OCI-LY1 (cell line): ENCODE data around the gene PRRX1.

ENCODE experiments used
- H2AFZ ChIP-seq: fragments of 200-600 bp; sonication (generic), shearing (Covaris generic); 2 replicates; pipeline ENCODE4 v1.6.0; 2014; ENCODE audit warnings: antibody characterized with exemption, mild to moderate bottlenecking, low read length
- H3F3A ChIP-seq: fragments of 200-600 bp; sonication (generic), shearing (Covaris generic); 2 replicates; pipeline ENCODE4 v1.6.0; 2014; ENCODE audit warnings: mild to moderate bottlenecking, antibody characterized with exemption, low read length, moderate library complexity; ENCODE audit not compliant: insufficient read depth
- H3K27ac ChIP-seq: fragments of 200-600 bp; sonication (generic); 2 replicates; pipeline ENCODE4 v1.5.1; 2014; ENCODE audit warnings: low read length, mixed run types, mild to moderate bottlenecking, low read depth; ENCODE audit not compliant: poor library complexity, severe bottlenecking
- H3K27me3 ChIP-seq: fragments of 200-600 bp; sonication (generic); 2 replicates; pipeline ENCODE4 v1.6.0; 2014; ENCODE audit warnings: antibody characterized with exemption, mild to moderate bottlenecking, low read length, moderate library complexity; ENCODE audit not compliant: insufficient read depth
- H3K36me3 ChIP-seq: fragments of 200-600 bp; sonication (generic); 2 replicates; pipeline ENCODE4 v1.6.1; 2014; ENCODE audit warnings: mild to moderate bottlenecking, antibody characterized with exemption, low read length, moderate library complexity, mixed read lengths; ENCODE audit not compliant: insufficient read depth
- H3K4me1 ChIP-seq: fragments of 200-600 bp; sonication (generic); 2 replicates; pipeline ENCODE4 v1.5.1; 2014; ENCODE audit warnings: mild to moderate bottlenecking, low read length, moderate library complexity; ENCODE audit not compliant: insufficient read depth, severe bottlenecking
- H3K4me2 ChIP-seq: fragments of 200-600 bp; sonication (generic), shearing (Covaris generic); 2 replicates; pipeline ENCODE4 v1.6.1; 2014; ENCODE audit warnings: low read length
- H3K4me3 ChIP-seq: fragments of 200-600 bp; sonication (generic); 2 replicates; pipeline ENCODE4 v1.5.1; 2014; ENCODE audit warnings: low read length, low read depth, mild to moderate bottlenecking, mixed read lengths; ENCODE audit not compliant: poor library complexity, severe bottlenecking
- H3K79me2 ChIP-seq: fragments of 200-600 bp; shearing (Covaris generic); 2 replicates; pipeline ENCODE4 v1.6.1; 2016; ENCODE audit warnings: mixed run types, low read length, mixed read lengths; ENCODE audit not compliant: insufficient read depth
- H3K9ac ChIP-seq: fragments of 200-600 bp; sonication (generic), shearing (Covaris generic); 2 replicates; pipeline ENCODE4 v1.6.1; 2014; ENCODE audit warnings: mild to moderate bottlenecking, low read length, mixed read lengths
- H3K9me2 ChIP-seq: fragments of 200-600 bp; sonication (generic), shearing (Covaris generic); 2 replicates; pipeline ENCODE4 v1.6.1; 2014; ENCODE audit warnings: low read depth, mild to moderate bottlenecking, low read length, mixed read lengths
- H3K9me3 ChIP-seq: fragments of 200-600 bp; shearing (Covaris generic); 2 replicates; pipeline ENCODE4 v1.6.1; 2014; ENCODE audit warnings: low read length, mixed read lengths
- H4K20me1 ChIP-seq: fragments of 200-600 bp; sonication (generic), shearing (Covaris generic); 2 replicates; pipeline ENCODE4 v1.6.0; 2016; ENCODE audit warnings: mild to moderate bottlenecking, low read length; ENCODE audit not compliant: insufficient read depth
- CTCF ChIP-seq: fragments of 200-600 bp; sonication (generic), shearing (Covaris generic); IDR thresholded peaks from 2 replicates; pipeline ENCODE4 v1.5.1; 2017; ENCODE audit warnings: mild to moderate bottlenecking, antibody characterized with exemption, low read length, moderate library complexity, mixed read lengths
- EZH2 ChIP-seq: fragments of 200-600 bp; sonication (generic), shearing (Covaris generic); IDR thresholded peaks from 2 replicates; pipeline ENCODE4 v1.8.0; 2017; ENCODE audit warnings: borderline replicate concordance, mixed run types, mild to moderate bottlenecking, antibody characterized with exemption, low read length, moderate library complexity, mixed read lengths

The PRRX1 gene

DNA sequence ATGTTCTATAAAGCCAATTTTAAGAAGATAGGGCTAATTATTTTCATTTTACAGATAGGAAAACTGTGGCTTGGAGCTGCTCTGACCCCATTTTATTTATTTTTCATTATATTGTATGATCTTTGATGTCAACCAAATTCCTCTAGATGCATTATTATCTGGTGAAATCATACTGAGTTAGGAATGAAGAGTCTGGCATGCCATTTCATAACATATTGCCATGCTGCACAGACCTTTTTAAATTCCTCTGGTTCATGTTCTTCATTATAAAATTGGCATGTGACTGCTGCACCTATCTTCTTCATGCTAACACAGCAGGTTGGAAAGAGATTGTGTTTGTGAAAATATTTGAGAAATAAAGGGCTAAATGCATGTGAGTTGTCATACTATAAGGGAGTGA lies 12.7 kb downstream of the PRRX1 start:
- no peaks in the 10 kb centered on the region for H3F3A ChIP-seq
- no peaks in the 10 kb centered on the region for H3K9me2 ChIP-seq
- no peaks in the 10 kb centered on the region for H4K20me1 ChIP-seq
- H3K27ac ChIP-seq: no peak overlapping the region
- no peaks in the 10 kb centered on the region for H3K9me3 ChIP-seq
- no peak overlapping the region for H2AFZ ChIP-seq
- H3K4me3 ChIP-seq: no peak overlapping the region
- H3K4me1 ChIP-seq: no peaks in the 10 kb centered on the region
- no peak overlapping the region for H3K4me2 ChIP-seq
- H3K27me3 ChIP-seq: no peaks in the 10 kb centered on the region
- H3K79me2 ChIP-seq: no peaks in the 10 kb centered on the region
- H3K36me3 ChIP-seq: no peaks in the 10 kb centered on the region
- no peak for TF ChIP-seq CTCF
- no peak for TF ChIP-seq EZH2
- H3K9ac ChIP-seq: no peak overlapping the region

- no peak overlapping the region for H3K4me2 ChIP-seq
- H2AFZ ChIP-seq: no peak overlapping the region
These were observed 14.2 kb downstream of the PRRX1 start for GRCh38 chr1:170678027-170678600.

DNA sequence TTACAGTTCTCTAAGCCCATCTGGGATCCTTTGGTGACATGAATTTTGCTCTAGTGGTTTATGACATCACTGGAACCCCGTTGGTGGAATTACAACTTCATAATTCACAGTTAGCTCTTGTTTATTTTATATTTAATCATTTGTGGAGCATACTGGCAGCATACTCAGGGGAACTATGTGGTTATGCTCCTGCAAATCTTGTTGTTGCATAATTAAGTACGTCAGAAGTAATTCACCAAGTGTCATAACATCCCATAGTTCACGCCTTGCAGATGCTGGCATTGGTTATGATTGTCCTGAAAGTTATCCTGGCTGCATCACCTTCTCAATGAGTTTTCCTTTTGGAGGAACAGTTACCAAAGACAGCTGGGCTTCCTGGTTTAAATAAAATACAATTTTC lies 16.5 kb downstream of the PRRX1 start:
- Histone ChIP-seq H3K27me3 (no peaks in the 10 kb centered on the region), H3F3A (no peaks in the 10 kb centered on the region), H3K4me2 (no peak overlapping the region), H3K9me3 (no peaks in the 10 kb centered on the region), H3K9ac (no peak overlapping the region), H3K79me2 (no peaks in the 10 kb centered on the region), H3K4me3 (no peak overlapping the region), H2AFZ (no peak overlapping the region), H4K20me1 (no peaks in the 10 kb centered on the region), H3K4me1 (no peaks in the 10 kb centered on the region), H3K36me3 (no peaks in the 10 kb centered on the region), H3K9me2 (no peaks in the 10 kb centered on the region), H3K27ac (no peak overlapping the region)
- TF ChIP-seq CTCF: no peak
- no peak for TF ChIP-seq EZH2

More at GRCh38 chr1:170678027-170678600, 14.2 kb downstream of the PRRX1 start:
- TF ChIP-seq CTCF (no peak), EZH2 (no peak)
- H3K36me3 ChIP-seq: no peaks in the 10 kb centered on the region
- H3K4me1 ChIP-seq: no peaks in the 10 kb centered on the region
- H4K20me1 ChIP-seq: no peaks in the 10 kb centered on the region
- H3K27me3 ChIP-seq: no peaks in the 10 kb centered on the region
- no peaks in the 10 kb centered on the region for H3K9me2 ChIP-seq
- H3K4me3 ChIP-seq: no peak overlapping the region
- no peaks in the 10 kb centered on the region for H3F3A ChIP-seq
- no peak overlapping the region for H3K9ac ChIP-seq
- H3K27ac ChIP-seq: no peak overlapping the region
- no peaks in the 10 kb centered on the region for H3K9me3 ChIP-seq
- no peaks in the 10 kb centered on the region for H3K79me2 ChIP-seq
